Stimulated activated CD4-positive, alpha-beta T cell treated with anti-CD3 and anti-CD28 coated beads, Interleukin-12 subunit alpha, Interleukin-12 subunit beta, amount 100 ng/mL, for 24 hours (primary cell): ENCODE results near the gene RNF167.

Source experiments
- DNase-seq, 2 experiments: peaks; one replicate each; pipeline ENCODE4 v3.0.0-alpha.2; 2020; ENCODE audit warnings: low read depth in 2 of 2

RNF167 gene

GRCh38 chr17:4953451-4953961, 13.4 kb downstream of the RNF167 start:
- no peak for DNase-seq

GRCh38 chr17:4955091-4955490, 15.0 kb downstream of the RNF167 start:
- DNase-seq, result no peak

- DNase-seq, result no peak
Observed at GRCh38 chr17:4956493-4957061, 16.5 kb downstream of the RNF167 start.

GRCh38 chr17:4958102-4958501, 18.0 kb downstream of the RNF167 start:
- DNase-seq, result no peak

- DNase-seq, result no peak
Observed at GRCh38 chr17:4959261-4959965, 19.3 kb downstream of the RNF167 start.

- DNase-seq, result no peak
Observed at GRCh38 chr17:4960279-4960922, 20.3 kb downstream of the RNF167 start.

- no peak for DNase-seq
Observed at GRCh38 chr17:4965311-4965986, 25.4 kb downstream of the RNF167 start.

GRCh38 chr17:4966844-4967538, 26.9 kb downstream of the RNF167 start:
- peak; percentile 89 to 90 for DNase-seq

- peak; percentile 89 for DNase-seq
Observed at GRCh38 chr17:4967539-4968485, 27.7 kb downstream of the RNF167 start, which contains the start of gene SPAG7. Gene SPAG7 (minus strand): TSS chr17:4967817. CDS start chr17:4967804, 13 bp downstream.

GRCh38 chr17:4968486-4969046, 28.5 kb downstream of the RNF167 start:
- DNase-seq, result no peak

GRCh38 chr17:4969047-4969550, 29.0 kb downstream of the RNF167 start:
- peak in 1 of 2 experiments; percentile 54 for DNase-seq

GRCh38 chr17:4969551-4970173, 29.6 kb downstream of the RNF167 start:
- no peak for DNase-seq

- no peak for DNase-seq
Observed at GRCh38 chr17:4970273-4970672, 30.2 kb downstream of the RNF167 start.

- no peak for DNase-seq
Observed at GRCh38 chr17:4971826-4972225, 31.8 kb downstream of the RNF167 start.

- no peak for DNase-seq
Observed at GRCh38 chr17:4972322-4972721, 32.3 kb downstream of the RNF167 start.

- DNase-seq, result no peak
Observed at GRCh38 chr17:4972752-4973151, 32.7 kb downstream of the RNF167 start.

GRCh38 chr17:4973256-4974114, 33.4 kb downstream of the RNF167 start:
- no peak for DNase-seq

- no peak for DNase-seq
Observed at GRCh38 chr17:4974115-4974670, 34.1 kb downstream of the RNF167 start.
